ENCODE data around the gene ATXN1. TPM values are rescaled to one million over a fixed set of nuclear protein-coding genes. Genes with fewer than 3 reads are reported as not detected.
A peak's percentile ranks its signal among the peaks of the same experiment; 100 is the strongest.

The ATXN1 gene
- total and polyA plus RNA-seq, 2 of the 8 experiments (the other 6 are each of a cell fraction or from before 2014, with no cell fraction given), result 1.6 to 4.0 TPM

GRCh38 chr6:16285467-16286150, 475.7 kb downstream of the ATXN1 start:
- Histone ChIP-seq H2AK5ac (ENCODE audit: low read depth, low read length) (no peak overlapping the region), H3K18ac (ENCODE audit: extremely low read depth, low read length) (no peak overlapping the region), H3K27ac (ENCODE audit: low read depth, low read length) (no peak overlapping the region), H3K23me2 (ENCODE audit: low read depth, low read length) (no peaks in the 10 kb centered on the region), H3K14ac (ENCODE audit: insufficient read length) (no peak overlapping the region), H3K9ac (replicated peaks in 1 of 4; ENCODE audit: extremely low read depth in 1 of 4, low read depth in 3 of 4, low read length in 3 of 4) (no peak overlapping the region), H3K23ac (ENCODE audit: insufficient read length) (no peak overlapping the region), H3K56ac (replicated peaks; ENCODE audit: insufficient read length, low read depth, low read length) (no peak overlapping the region), H3K4me1 (replicated peaks in 1 of 4; ENCODE audit: control insufficient read depth in 3 of 4, insufficient read depth in 4 of 4, low read length in 3 of 4) (0 out of 7 replicates have a peak, but pooled peaks cover 0 to 2% (median 0%) of the 10 kb centered on the region in 4 experiments), H2AFZ (ENCODE audit: low read length) (no peak overlapping the region), H3K79me2 (ENCODE audit: control insufficient read depth in 1 of 2, insufficient read depth in 2 of 2, low read length in 2 of 2) (no peaks in the 10 kb centered on the region), H4K8ac (ENCODE audit: extremely low read depth, insufficient read depth, low read length) (peak overlapping the region; percentile 11; the same call in 1 of the 2 replicates), H2BK15ac (ENCODE audit: low read length) (0 out of 2 replicates have a peak overlapping the region, but pooled peaks have one; percentile 46), H3K9me3 (ENCODE audit: insufficient read depth in 2 of 2, low read depth in 1 of 2, low read length in 1 of 2) (no peaks in the 10 kb centered on the region; a peak in 1 of 4 replicates), H2BK20ac (ENCODE audit: low read length) (no peak overlapping the region), H4K20me1 (replicated peaks in 1 of 2; ENCODE audit: control insufficient read depth in 1 of 2, insufficient read depth in 2 of 2, low read length in 2 of 2) (no peaks in the 10 kb centered on the region), H3K27me3 (replicated peaks in 1 of 4; ENCODE audit: control insufficient read depth in 3 of 4, extremely low read depth in 1 of 4, insufficient read depth in 3 of 4, low read length in 3 of 4) (no peaks in the 10 kb centered on the region), H3K79me1 (ENCODE audit: low read depth, low read length) (no peaks in the 10 kb centered on the region), H4K5ac (ENCODE audit: insufficient read length, low read depth, low read length) (no peak overlapping the region), H3K4ac (replicated peaks; ENCODE audit: insufficient read length, low read depth, low read length) (no peak overlapping the region), H2BK12ac (ENCODE audit: low read depth, low read length) (0 out of 2 replicates have a peak overlapping the region, but pooled peaks have one; percentile 39), H2BK120ac (replicated peaks; ENCODE audit: low read depth, low read length) (no peak overlapping the region), H3K4me2 (ENCODE audit: insufficient read depth in 1 of 2, low read depth in 2 of 2, low read length in 2 of 2) (no peak overlapping the region), H3K36me3 (ENCODE audit: control insufficient read depth in 2 of 4, insufficient read depth in 4 of 4, low read length in 3 of 4) (no peaks in the 10 kb centered on the region), H4K91ac (replicated peaks; ENCODE audit: insufficient read length, low read length) (no peak overlapping the region), H2BK5ac (ENCODE audit: low read depth, low read length) (no peak overlapping the region), H3K4me3 (ENCODE audit: extremely low read depth in 1 of 4, insufficient read depth in 2 of 4, low read depth in 3 of 4, low read length in 4 of 4) (no peak overlapping the region)
- FAIRE-seq (no peak), DNase-seq (ENCODE audit: low read depth in 1 of 2, low spot score in 2 of 2) (no peak)
- TF ChIP-seq RAD21 (IDR thresholded peaks at IDR 0.05 in 1 of 2, conservative IDR thresholded peaks at IDR 0.05 in 1 of 2; ENCODE audit: low read depth in 2 of 2, low read length in 2 of 2) (peak; percentile 5 to 34; a peak in 2 of 4 replicates), E2F6 (IDR thresholded peaks at IDR 0.05) (no peak)
- ChIA-PET POLR2A (ENCODE audit: partially characterized antibody) (interaction anchor here (0.8 kb wide), 1 partner anchor 8 kb away, joined by 3 read pairs; no protein-coding TSS in a partner anchor), CTCF (ENCODE audit: partially characterized antibody) (interaction anchor here (0.5 to 3.2 kb wide), 49 partner anchors 9 to 1856 kb away, joined by 3 to 23 read pairs (median 4); partner anchors contain the start of gene GMPR)
- WGBS, 2 experiments (ENCODE audit: extremely low coverage in 1 of 2, insufficient coverage in 1 of 2, insufficient read length in 1 of 2, insufficient replicate concordance in 2 of 2, low coverage in 1 of 2, low lambda C conversion rate in 2 of 2, missing lambda C conversion rate in 1 of 2), result 88% methylated on average over 11 of the region's 11 CpGs; no CpG with 5 or more reads in 1 of the 2 experiments
